OCI-LY3 (cell line): ENCODE measurements around the gene NARS2.

Experiments
- EZH2phosphoT487 ChIP-seq: fragments of 200-600 bp; shearing (Covaris generic); IDR thresholded peaks from 2 replicates; pipeline ENCODE4 v1.6.1; 2018; ENCODE audit warnings: antibody characterized with exemption, mixed run types, low read depth
- TF ChIP-seq, protein P1 (sequence below): fragments of 200-600, 300-600 bp; sonication (generic); IDR thresholded peaks from 2 replicates; pipeline ENCODE4 v1.5.1; 2014; ENCODE audit warnings: antibody characterized with exemption, low read length, low read depth

DNA sequence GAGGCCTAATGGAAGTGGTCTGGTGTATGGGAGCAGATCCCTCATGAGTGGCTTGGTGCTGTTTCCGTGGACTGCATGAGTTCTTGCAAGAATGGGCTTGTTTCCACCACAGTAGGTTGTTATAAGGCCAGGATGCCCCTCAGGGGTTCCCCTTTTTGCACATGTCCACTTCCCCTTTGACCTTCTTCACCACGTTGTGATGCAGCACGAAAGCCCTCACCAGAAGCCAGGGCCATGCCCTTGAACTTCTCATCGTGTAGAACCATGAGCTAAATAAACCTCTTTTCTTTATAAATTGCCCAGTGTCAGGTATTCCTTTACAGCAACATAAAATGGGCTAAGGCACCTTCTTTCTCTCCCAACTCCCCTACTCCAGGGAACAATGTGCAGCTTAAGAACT, 2.8 kb upstream of the NARS2 start:
- TF ChIP-seq, protein P1, sequence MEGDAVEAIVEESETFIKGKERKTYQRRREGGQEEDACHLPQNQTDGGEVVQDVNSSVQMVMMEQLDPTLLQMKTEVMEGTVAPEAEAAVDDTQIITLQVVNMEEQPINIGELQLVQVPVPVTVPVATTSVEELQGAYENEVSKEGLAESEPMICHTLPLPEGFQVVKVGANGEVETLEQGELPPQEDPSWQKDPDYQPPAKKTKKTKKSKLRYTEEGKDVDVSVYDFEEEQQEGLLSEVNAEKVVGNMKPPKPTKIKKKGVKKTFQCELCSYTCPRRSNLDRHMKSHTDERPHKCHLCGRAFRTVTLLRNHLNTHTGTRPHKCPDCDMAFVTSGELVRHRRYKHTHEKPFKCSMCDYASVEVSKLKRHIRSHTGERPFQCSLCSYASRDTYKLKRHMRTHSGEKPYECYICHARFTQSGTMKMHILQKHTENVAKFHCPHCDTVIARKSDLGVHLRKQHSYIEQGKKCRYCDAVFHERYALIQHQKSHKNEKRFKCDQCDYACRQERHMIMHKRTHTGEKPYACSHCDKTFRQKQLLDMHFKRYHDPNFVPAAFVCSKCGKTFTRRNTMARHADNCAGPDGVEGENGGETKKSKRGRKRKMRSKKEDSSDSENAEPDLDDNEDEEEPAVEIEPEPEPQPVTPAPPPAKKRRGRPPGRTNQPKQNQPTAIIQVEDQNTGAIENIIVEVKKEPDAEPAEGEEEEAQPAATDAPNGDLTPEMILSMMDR, result no peak
- no peak for TF ChIP-seq EZH2phosphoT487
